Adrenal gland (tissue), 5 donors: ENCODE results near the gene SPAM1.
"Not testable (repeated sequence)": the region's sequence is repeated elsewhere in the genome, so short reads cannot be mapped to it uniquely, and the experiment has no call there.

Experiments used
- POLR2A ChIP-seq, 2 donors: fragments of 450-650 bp; IDR thresholded peaks; one replicate each; pipeline ENCODE4 v1.6.1; 2017; ENCODE audit warnings: antibody characterized with exemption in 2 of 2, mild to moderate bottlenecking in 2 of 2, moderate library complexity in 1 of 2
- TF ChIP-seq, protein P1 (sequence below), 6 experiments: fragments of 450-650 bp in 4 of 6; fragments of 200-600 bp in 2 of 6; sonication (generic) in 1 of 6; IDR thresholded peaks; 1 replicate in 5 of 6; 2 replicates in 1 of 6; pipeline versions ENCODE4 v1.5.1 to v1.8.0; 2016 to 2021; ENCODE audit warnings: antibody characterized with exemption in 6 of 6, mild to moderate bottlenecking in 2 of 6, moderate library complexity in 1 of 6
- donor health status: DM: no; HTN: no; CAD: no.

DNA sequence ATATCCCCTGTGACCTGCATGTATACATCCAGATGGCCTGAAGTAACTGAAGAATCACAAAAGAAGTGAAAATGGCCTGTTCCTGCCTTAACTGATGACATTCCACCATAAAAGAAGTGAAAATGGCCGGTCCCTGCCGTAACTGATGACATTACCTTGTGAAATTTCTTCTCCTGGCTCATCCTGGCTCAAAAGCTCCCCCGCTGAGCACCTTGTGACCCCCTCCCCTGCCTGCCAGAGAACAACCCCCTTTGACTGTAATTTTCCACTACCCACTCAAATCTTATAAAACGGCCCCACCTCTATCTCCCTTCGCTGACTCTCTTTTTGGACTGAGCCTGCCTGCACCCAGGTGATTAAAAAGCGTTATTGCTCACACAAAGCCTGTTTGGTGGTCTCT is 83.3 kb downstream of the SPAM1 start:
- TF ChIP-seq, protein P1, sequence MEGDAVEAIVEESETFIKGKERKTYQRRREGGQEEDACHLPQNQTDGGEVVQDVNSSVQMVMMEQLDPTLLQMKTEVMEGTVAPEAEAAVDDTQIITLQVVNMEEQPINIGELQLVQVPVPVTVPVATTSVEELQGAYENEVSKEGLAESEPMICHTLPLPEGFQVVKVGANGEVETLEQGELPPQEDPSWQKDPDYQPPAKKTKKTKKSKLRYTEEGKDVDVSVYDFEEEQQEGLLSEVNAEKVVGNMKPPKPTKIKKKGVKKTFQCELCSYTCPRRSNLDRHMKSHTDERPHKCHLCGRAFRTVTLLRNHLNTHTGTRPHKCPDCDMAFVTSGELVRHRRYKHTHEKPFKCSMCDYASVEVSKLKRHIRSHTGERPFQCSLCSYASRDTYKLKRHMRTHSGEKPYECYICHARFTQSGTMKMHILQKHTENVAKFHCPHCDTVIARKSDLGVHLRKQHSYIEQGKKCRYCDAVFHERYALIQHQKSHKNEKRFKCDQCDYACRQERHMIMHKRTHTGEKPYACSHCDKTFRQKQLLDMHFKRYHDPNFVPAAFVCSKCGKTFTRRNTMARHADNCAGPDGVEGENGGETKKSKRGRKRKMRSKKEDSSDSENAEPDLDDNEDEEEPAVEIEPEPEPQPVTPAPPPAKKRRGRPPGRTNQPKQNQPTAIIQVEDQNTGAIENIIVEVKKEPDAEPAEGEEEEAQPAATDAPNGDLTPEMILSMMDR (IDR thresholded peaks at IDR 0.05) = not testable (repeated sequence)
- TF ChIP-seq POLR2A (IDR thresholded peaks at IDR 0.05) = not testable (repeated sequence)
